GM12878 (cell line): ENCODE data around the gene FUS. TPM values are rescaled to one million over a fixed set of nuclear protein-coding genes. Genes with fewer than 3 reads are reported as not detected.

Source experiments
- ATAC-seq: fragments of 200-7000 bp; cut with Tn5 transposase; 3 replicates; pipeline ENCODE4 v1.9.1; 2020; ENCODE audit warnings: mild to moderate bottlenecking, moderate library complexity
- BruUV-seq: library from RNA; stranded (reverse); fragments of 400-500 nt; replicated peaks from 2 replicates; lab custom pipeline; 2021; lab: Mats Ljungman, UMichigan
- CTCF ChIA-PET: fragments of 300-600 bp; sonication (Branson Sonifier 250); formaldehyde crosslinking; extraction: SDS; loops from one replicate; lab custom pipeline; 2021; ENCODE audit warnings: inconsistent platforms; lab: Yijun Ruan, JAX
- POLR2A ChIA-PET: fragments of 350-600 bp; formaldehyde crosslinking; extraction: SDS; loops from one replicate; lab custom pipeline; 2021; ENCODE audit warnings: inconsistent platforms; lab: Charles Lee
- RAD21 ChIA-PET: fragments of 300-600 bp; sonication (Branson Sonifier 250); formaldehyde crosslinking; loops from one replicate; lab custom pipeline; 2023; ENCODE audit warnings: antibody characterized with exemption; ENCODE audit not compliant: unreplicated experiment; lab: Charles Lee
- SMC1A ChIA-PET: fragments of 300-600 bp; sonication (Branson Sonifier 250); formaldehyde crosslinking; loops from one replicate; lab custom pipeline; 2023; ENCODE audit not compliant: unreplicated experiment, uncharacterized antibody; lab: Charles Lee
- DNase-seq: peaks from one replicate; pipeline ENCODE4 v3.0.0-alpha.2; 2011; ENCODE audit warnings: low read depth, low spot score
- FAIRE-seq: peaks from 3 replicates; lab custom pipeline; 2011; peaks lifted over from hg19 to GRCh38; lab: Jason Lieb, UNC
- H2AFZ ChIP-seq: 2 replicates; pipeline ENCODE4 v1.6.0; 2011; ENCODE audit warnings: low read depth, low read length, control low read depth; ENCODE audit not compliant: control insufficient read depth
- H3K27ac ChIP-seq: 2 replicates; pipeline ENCODE4 v1.5.1; 2011; ENCODE audit warnings: control low read depth; ENCODE audit not compliant: control insufficient read depth, insufficient read depth
- H3K27me3 ChIP-seq, 2 experiments: replicated peaks in 1 of 2; 2 replicates each; pipeline versions ENCODE4 v1.6.0 to v1.6.1; 2011; ENCODE audit warnings: low read length in 1 of 2; ENCODE audit not compliant: control insufficient read depth in 2 of 2, insufficient read depth in 2 of 2
- H3K36me3 ChIP-seq, 2 experiments: 2 replicates each; pipeline ENCODE4 v1.5.1; 2011; ENCODE audit warnings: low read length in 1 of 2; ENCODE audit not compliant: control insufficient read depth in 2 of 2, insufficient read depth in 2 of 2
- H3K4me1 ChIP-seq: 2 replicates; pipeline ENCODE4 v1.6.1; 2011; ENCODE audit warnings: mild to moderate bottlenecking, low read length, moderate library complexity, mixed read lengths; ENCODE audit not compliant: control insufficient read depth, insufficient read depth
- H3K4me2 ChIP-seq: 2 replicates; pipeline ENCODE4 v1.6.0; 2011; ENCODE audit warnings: control low read depth; ENCODE audit not compliant: control insufficient read depth, insufficient read depth
- H3K4me3 ChIP-seq: fragments of 200-600 bp; sonication (generic); 2 replicates; pipeline ENCODE4 v1.5.1; 2016
- H3K79me2 ChIP-seq: 2 replicates; pipeline ENCODE4 v1.6.0; 2011; ENCODE audit warnings: low read length; ENCODE audit not compliant: control insufficient read depth, insufficient read depth
- H3K9ac ChIP-seq: 2 replicates; pipeline ENCODE4 v1.8.0; 2011; ENCODE audit warnings: low read length, control low read depth, mixed read lengths; ENCODE audit not compliant: control insufficient read depth, insufficient read depth
- H3K9me3 ChIP-seq: replicated peaks from 3 replicates; pipeline ENCODE4 v1.5.1; 2011; ENCODE audit warnings: mild to moderate bottlenecking, low read length; ENCODE audit not compliant: control insufficient read depth, insufficient read depth
- H4K20me1 ChIP-seq: 2 replicates; pipeline ENCODE4 v1.6.0; 2011; ENCODE audit not compliant: control insufficient read depth, insufficient read depth
- ATF7 ChIP-seq: fragments of 450-650 bp; IDR thresholded peaks from 2 replicates; pipeline ENCODE4 v1.6.1; 2016; ENCODE audit warnings: low read depth, mild to moderate bottlenecking
- MEF2B ChIP-seq: fragments of 450-650 bp; IDR thresholded peaks from 2 replicates; pipeline ENCODE4 v1.6.1; 2018; ENCODE audit warnings: mild to moderate bottlenecking, moderate library complexity; ENCODE audit not compliant: partially characterized antibody, poor library complexity, severe bottlenecking
- NFYA ChIP-seq: IDR thresholded peaks from 2 replicates; pipeline ENCODE4 v1.6.1; 2011; ENCODE audit warnings: low read depth, mild to moderate bottlenecking, low read length, improper control_type of control experiment, borderline replicate concordance
- PAX5 ChIP-seq: IDR thresholded peaks from 2 replicates; pipeline ENCODE4 v1.6.1; 2011; ENCODE audit warnings: low read depth, low read length, borderline replicate concordance
- PRDM15 ChIP-seq: fragments of 450-650 bp; formaldehyde crosslinking; IDR thresholded peaks from 2 replicates; pipeline ENCODE4 v1.4.0; 2020; ENCODE audit warnings: mild to moderate bottlenecking, moderate library complexity
- RAD21 ChIP-seq: IDR thresholded peaks from 2 replicates; pipeline ENCODE4 v1.6.1; 2011; ENCODE audit warnings: mild to moderate bottlenecking, low read depth, low read length, moderate library complexity; ENCODE audit not compliant: insufficient read depth
- REST ChIP-seq: IDR thresholded peaks from 2 replicates; pipeline ENCODE4 v1.6.1; 2012; ENCODE audit warnings: mild to moderate bottlenecking, low read depth, low read length
- SMAD1 ChIP-seq: fragments of 450-650 bp; IDR thresholded peaks from 2 replicates; pipeline ENCODE4 v1.6.1; 2018; ENCODE audit warnings: mild to moderate bottlenecking, low read depth; ENCODE audit not compliant: partially characterized antibody
- SMARCA5 ChIP-seq: fragments of 450-650 bp; IDR thresholded peaks from 2 replicates; pipeline ENCODE4 v1.6.1; 2017; ENCODE audit warnings: mild to moderate bottlenecking
- STAT3 ChIP-seq: IDR thresholded peaks from 2 replicates; pipeline ENCODE4 v1.6.1; 2011; ENCODE audit warnings: low read depth, low read length, improper control_type of control experiment
- TBL1XR1 ChIP-seq: IDR thresholded peaks from 2 replicates; pipeline ENCODE4 v1.6.1; 2012; ENCODE audit warnings: low read depth, low read length, improper control_type of control experiment
- USF1 ChIP-seq: IDR thresholded peaks from 2 replicates; pipeline ENCODE4 v1.6.1; 2011; ENCODE audit warnings: borderline replicate concordance, low read depth, mild to moderate bottlenecking, moderate library complexity, mixed read lengths, low read length; ENCODE audit not compliant: insufficient read depth; ENCODE audit errors: extremely low read length
- ZZZ3 ChIP-seq: IDR thresholded peaks from 2 replicates; pipeline ENCODE4 v1.6.1; 2011; ENCODE audit warnings: low read depth; ENCODE audit not compliant: control insufficient read depth, insufficient read length
- WGBS: methylation state at CpG from one replicate; pipeline ENCODE4 v1.1.6; 2016; ENCODE audit warnings: low lambda C conversion rate; ENCODE audit not compliant: insufficient replicate concordance, insufficient coverage; ENCODE audit errors: missing lambda C conversion rate; 5-methylcytosine and 5-hydroxymethylcytosine counted together
- in situ Hi-C: fragments of 300-500 bp; cut with MboI; formaldehyde crosslinking; loops from 9 replicates; pipeline ENCODE4 v1.14.3; 2018; ENCODE audit warnings: mixed read lengths
- intact Hi-C: fragments of 100-400 bp; cut with micrococcal nuclease; formaldehyde crosslinking; loops from one replicate; pipeline ENCODE4 v1.14.2; 2022; ENCODE audit not compliant: unreplicated experiment
- polyA plus RNA-seq, 11 experiments: library from polyadenylated mRNA; depleted of rRNA in 4 of 11; unstranded in 6 of 11; stranded (reverse) in 5 of 11; fragments of >200 nt; fragmentation: Nextera tagmentation in 4 of 11; fragmentation: Illumina TruSeq in 1 of 11; extraction: Ambion mirVana in 4 of 11; extraction: Trizol in 1 of 11; gene quantifications; 1 replicate in 1 of 11; 2 replicates in 10 of 11; pipeline versions ENCODE4 v1.2.1 to v1.2.3, GENCODE V29; 2011 to 2016; ENCODE audit warnings: inconsistent platforms in 2 of 11, missing spikeins in 2 of 11, low read depth in 1 of 11
- total RNA-seq, 4 experiments: library from RNA; depleted of rRNA in 3 of 4; stranded (reverse); fragments of >200 nt in 3 of 4; fragmentation: Illumina TruSeq in 1 of 4; extraction: Trizol in 1 of 4; gene quantifications; 2 replicates each; pipeline versions ENCODE4 v1.2.1 to v1.2.3, GENCODE V29; 2013 to 2021

FUS gene
- total and polyA plus RNA-seq, 10 of the 15 experiments (the other 5 are each of a cell fraction or from before 2014, with no cell fraction given): 46.8 to 521 (median 347) TPM

- TF ChIP-seq RAD21: no peak
These were observed 25.1 kb downstream of the FUS start (continued) for GRCh38 chr16:31204871-31205666.

- POLR2A ChIA-PET: no interaction called here
- in situ Hi-C loops: loop anchor here (10.0 kb wide), 1 partner anchor 668 kb away; the partner anchor contains the start of gene ZNF267
- Histone ChIP-seq H3K27ac (no peak overlapping the region), H3K4me3 (no peak overlapping the region), H3K4me1 (peaks cover 14% of the 10 kb centered on the region), H3K27me3 (no peaks in the 10 kb centered on the region), H3K79me2 (no peaks in the 10 kb centered on the region), H3K9ac (no peak overlapping the region), H3K9me3 (no peaks in the 10 kb centered on the region), H3K36me3 (no peaks in the 10 kb centered on the region), H4K20me1 (no peaks in the 10 kb centered on the region), H3K4me2 (no peak overlapping the region), H2AFZ (no peak overlapping the region)
- no peak for FAIRE-seq
- BruUV-seq: no TSS peak
- no peak for DNase-seq
- intact Hi-C loops: no loop called here
- CTCF ChIA-PET: interaction anchor here (1.1 to 1.7 kb wide), 4 partner anchors 11 to 176 kb away, joined by 3 to 4 read pairs (median 4); no protein-coding TSS in a partner anchor
- ATAC-seq: no peak
- RAD21 ChIA-PET: interaction anchor here (0.9 kb wide), 1 partner anchor 57 kb away, joined by 5 read pairs; no protein-coding TSS in a partner anchor
- SMC1A ChIA-PET: no interaction called here
- WGBS: 66% methylated on average over 6 of the region's 6 CpGs
- TF ChIP-seq USF1 (no peak), SMAD1 (no peak), NFYA (no peak), ZZZ3 (no peak), REST (no peak), MEF2B (no peak), PAX5 (no peak), ATF7 (no peak), STAT3 (no peak), PRDM15 (CRISPR knock-in tag) (no peak), TBL1XR1 (no peak), SMARCA5 (no peak)
These were observed 26.8 kb downstream of the FUS start for GRCh38 chr16:31206776-31207175.
